Suprapubic skin (tissue), 4 donors: ENCODE results near the gene PRR12. TPM values are rescaled to one million over a fixed set of nuclear protein-coding genes. Genes with fewer than 3 reads are reported as not detected.

Experiments
- DNase-seq, 2 donors: peaks; one replicate each; pipeline ENCODE4 v3.0.0-alpha.2; 2019; ENCODE audit warnings: low spot score in 2 of 2
- H3K27ac ChIP-seq: fragments of 200-600 bp; sonication (generic); one replicate; pipeline ENCODE4 v1.5.1; 2019
- H3K27me3 ChIP-seq: fragments of 200-600 bp; sonication (generic); one replicate; pipeline ENCODE4 v1.5.1; 2019
- H3K36me3 ChIP-seq: fragments of 200-600 bp; sonication (generic); one replicate; pipeline ENCODE4 v1.5.1; 2019
- H3K4me1 ChIP-seq: fragments of 200-600 bp; sonication (generic); one replicate; pipeline ENCODE4 v1.5.1; 2019
- H3K4me3 ChIP-seq: fragments of 200-600 bp; sonication (generic); one replicate; pipeline ENCODE4 v1.5.1; 2019; ENCODE audit warnings: mild to moderate bottlenecking
- H3K9me3 ChIP-seq: fragments of 200-600 bp; sonication (generic); one replicate; pipeline ENCODE4 v1.5.1; 2019
- EP300 ChIP-seq: sonication (generic); formaldehyde crosslinking; IDR thresholded peaks from one replicate; pipeline ENCODE4 v1.6.1; 2017; ENCODE audit warnings: antibody characterized with exemption
- POLR2A ChIP-seq, 2 donors: fragments of 450-650 bp; IDR thresholded peaks; one replicate each; pipeline ENCODE4 v1.6.1; 2017; ENCODE audit warnings: antibody characterized with exemption in 2 of 2, mild to moderate bottlenecking in 2 of 2, moderate library complexity in 2 of 2
- POLR2AphosphoS5 ChIP-seq, 3 donors: sonication (generic); formaldehyde crosslinking; IDR thresholded peaks; one replicate each; pipeline ENCODE4 v1.6.1; 2017; ENCODE audit warnings: antibody characterized with exemption in 3 of 3
- WGBS: methylation state at CpG from one replicate; pipeline ENCODE4 v1.1.5; 2018; 5-methylcytosine and 5-hydroxymethylcytosine counted together
- total RNA-seq, 4 donors: library from RNA; depleted of rRNA; stranded (reverse); fragments of >200 nt; gene quantifications; one replicate each; pipeline ENCODE4 v1.1.0, GENCODE V29; 2016
- TF ChIP-seq, protein P1 (sequence below), 2 donors: fragments of 200-600 bp in 1 of 2; fragments of 450-650 bp in 1 of 2; sonication (generic) in 1 of 2; IDR thresholded peaks; one replicate each; pipeline ENCODE4 v1.5.1; 2016 to 2019; ENCODE audit warnings: antibody characterized with exemption in 2 of 2, mild to moderate bottlenecking in 1 of 2, moderate library complexity in 1 of 2

Gene PRR12
- total RNA-seq, 4 donors from 2014 or later: 24.6 to 50.3 (median 38.9) TPM

- Histone ChIP-seq H3K4me1 (peaks cover 78% of the 10 kb centered on the region), H3K4me3 (peak within 1 kb of the TSS; percentile 73)
- 1% methylated on average over 49 of the region's 51 CpGs for WGBS
Observed at GRCh38 chr19:49640113-49640898, 49.3 kb downstream of the PRR12 start, which contains the start of gene RRAS. Gene RRAS (minus strand): TSS chr19:49640143. CDS start chr19:49640098, 45 bp downstream.

GRCh38 chr19:49641688-49642491 lies 50.9 kb downstream of the PRR12 start, which contains the start of gene SCAF1:
Gene SCAF1 (plus strand): TSS chr19:49642209. CDS start chr19:49645027, 2,818 bp downstream.
- TF ChIP-seq POLR2A (IDR thresholded peaks at IDR 0.05) (peak in 1 of 2 donors; percentile 82), POLR2AphosphoS5 (IDR thresholded peaks at IDR 0.05) (peak; percentile 35 to 98 (median 57)), EP300 (peak; percentile 36)
- TF ChIP-seq, protein P1, sequence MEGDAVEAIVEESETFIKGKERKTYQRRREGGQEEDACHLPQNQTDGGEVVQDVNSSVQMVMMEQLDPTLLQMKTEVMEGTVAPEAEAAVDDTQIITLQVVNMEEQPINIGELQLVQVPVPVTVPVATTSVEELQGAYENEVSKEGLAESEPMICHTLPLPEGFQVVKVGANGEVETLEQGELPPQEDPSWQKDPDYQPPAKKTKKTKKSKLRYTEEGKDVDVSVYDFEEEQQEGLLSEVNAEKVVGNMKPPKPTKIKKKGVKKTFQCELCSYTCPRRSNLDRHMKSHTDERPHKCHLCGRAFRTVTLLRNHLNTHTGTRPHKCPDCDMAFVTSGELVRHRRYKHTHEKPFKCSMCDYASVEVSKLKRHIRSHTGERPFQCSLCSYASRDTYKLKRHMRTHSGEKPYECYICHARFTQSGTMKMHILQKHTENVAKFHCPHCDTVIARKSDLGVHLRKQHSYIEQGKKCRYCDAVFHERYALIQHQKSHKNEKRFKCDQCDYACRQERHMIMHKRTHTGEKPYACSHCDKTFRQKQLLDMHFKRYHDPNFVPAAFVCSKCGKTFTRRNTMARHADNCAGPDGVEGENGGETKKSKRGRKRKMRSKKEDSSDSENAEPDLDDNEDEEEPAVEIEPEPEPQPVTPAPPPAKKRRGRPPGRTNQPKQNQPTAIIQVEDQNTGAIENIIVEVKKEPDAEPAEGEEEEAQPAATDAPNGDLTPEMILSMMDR (IDR thresholded peaks at IDR 0.05): no peak
- Histone ChIP-seq H3K9me3 (no peaks in the 10 kb centered on the region), H3K4me1 (peaks cover 62% of the 10 kb centered on the region), H3K36me3 (peaks cover 19% of the 10 kb centered on the region), H3K27ac (peak within 1 kb of the TSS; percentile 98), H3K27me3 (no peaks in the 10 kb centered on the region), H3K4me3 (peak within 1 kb of the TSS; percentile 73)
- WGBS: 5% methylated on average over 4 of the region's 87 CpGs
- peak; percentile 99 to 100 for DNase-seq

More at GRCh38 chr19:49640113-49640898, 49.3 kb downstream of the PRR12 start, which contains the start of gene RRAS:
- H3K27me3 ChIP-seq: no peaks in the 10 kb centered on the region
- no peaks in the 10 kb centered on the region for H3K9me3 ChIP-seq
- peak within 1 kb of the TSS; percentile 98 for H3K27ac ChIP-seq
- peaks cover 7% of the 10 kb centered on the region for H3K36me3 ChIP-seq
- TF ChIP-seq POLR2A (IDR thresholded peaks at IDR 0.05) (peak in 1 of 2 donors; percentile 89), POLR2AphosphoS5 (IDR thresholded peaks at IDR 0.05) (peak; percentile 10 to 85 (median 76)), EP300 (peak; percentile 45)
- TF ChIP-seq, protein P1 (IDR thresholded peaks at IDR 0.05): no peak
- DNase-seq: peak; percentile 100

- 7% methylated on average over 2 of the region's 5 CpGs for WGBS
- Histone ChIP-seq H3K27me3 (no peaks in the 10 kb centered on the region), H3K36me3 (peaks cover 26% of the 10 kb centered on the region), H3K4me3 (peak overlapping the region; percentile 73), H3K27ac (peak overlapping the region; percentile 98), H3K9me3 (no peaks in the 10 kb centered on the region), H3K4me1 (peaks cover 60% of the 10 kb centered on the region)
- TF ChIP-seq, protein P1 (IDR thresholded peaks at IDR 0.05): no peak
- no peak for TF ChIP-seq POLR2AphosphoS5 (IDR thresholded peaks at IDR 0.05)
- no peak for TF ChIP-seq EP300
- TF ChIP-seq POLR2A (IDR thresholded peaks at IDR 0.05): no peak
- DNase-seq: peak in 1 of 2 donors; percentile 57
Observed at GRCh38 chr19:49642492-49643035, 51.6 kb downstream of the PRR12 start.

DNA sequence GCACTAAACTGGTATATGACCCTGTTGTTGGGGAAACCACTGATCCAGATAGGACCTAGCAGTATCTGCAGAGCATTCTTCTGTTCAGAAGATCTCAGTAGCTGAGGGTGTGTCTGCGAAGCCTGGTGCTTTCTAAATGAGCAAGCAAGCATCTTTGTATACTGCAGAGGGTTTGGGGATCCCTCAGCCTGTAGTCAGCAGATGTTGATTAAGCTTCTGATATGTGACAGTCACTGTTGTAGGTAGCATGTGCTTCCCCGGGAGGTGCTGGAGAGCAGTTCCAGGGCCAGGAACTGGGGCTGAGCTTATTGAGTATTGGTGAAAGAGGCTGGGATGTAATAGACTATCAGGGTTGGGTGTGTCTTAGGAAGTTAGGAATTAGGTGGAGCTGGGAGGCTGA lies 52.5 kb downstream of the PRR12 start:
- H3K27me3 ChIP-seq: no peaks in the 10 kb centered on the region
- TF ChIP-seq POLR2AphosphoS5 (IDR thresholded peaks at IDR 0.05) (no peak), EP300 (no peak), POLR2A (IDR thresholded peaks at IDR 0.05) (no peak)
- TF ChIP-seq, protein P1 (IDR thresholded peaks at IDR 0.05): no peak
- WGBS: 68% methylated on average over 2 of the region's 2 CpGs
- H3K9me3 ChIP-seq: no peaks in the 10 kb centered on the region
- peaks cover 30% of the 10 kb centered on the region for H3K36me3 ChIP-seq
- peaks cover 51% of the 10 kb centered on the region for H3K4me1 ChIP-seq
- H3K4me3 ChIP-seq: no peak overlapping the region
- DNase-seq: no peak
- no peak overlapping the region for H3K27ac ChIP-seq
